ENCODE measurements around the gene CDYL2.

The CDYL2 gene

DNA sequence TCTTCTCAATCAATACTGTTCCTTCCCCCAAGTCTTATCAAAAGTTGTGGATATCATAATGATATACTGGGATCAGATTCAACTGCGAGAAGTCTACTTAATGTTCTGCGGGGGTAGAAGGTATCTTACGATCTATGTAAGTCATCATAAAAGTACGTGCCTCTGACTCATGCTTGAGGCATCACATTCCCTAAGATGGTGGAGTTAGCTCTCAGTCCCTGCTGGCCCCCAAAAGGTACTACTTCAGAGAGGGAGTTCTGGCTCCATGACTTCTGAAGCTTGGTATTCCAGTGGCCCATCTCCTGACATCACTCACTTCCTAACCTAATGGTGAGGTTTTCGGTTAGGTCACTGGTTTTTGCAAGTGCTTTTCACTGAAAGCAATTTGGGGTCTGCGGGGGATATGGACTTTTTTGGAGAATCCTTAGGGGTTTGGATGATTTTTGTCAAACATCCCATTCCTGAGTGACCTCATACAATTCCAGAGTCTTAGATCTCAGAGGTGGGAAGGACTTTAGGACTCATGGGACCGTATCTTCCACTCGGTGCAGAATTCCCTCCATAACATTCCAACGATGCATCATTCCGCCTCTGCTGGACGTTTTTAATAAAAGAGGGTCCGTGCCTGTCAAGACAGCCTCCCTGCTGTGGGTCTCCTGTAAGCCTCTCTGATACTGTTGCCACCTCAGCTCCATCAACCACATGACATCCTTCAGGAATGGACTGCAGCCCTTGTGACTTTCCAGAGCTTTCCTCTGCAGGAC is 189.3 kb downstream of the CDYL2 start:
- no peak overlapping the region for H3K4me3 ChIP-seq (ENCODE audit: low read length)
- peak; percentile 64 for DNase-seq (ENCODE audit: low read depth)
- TF ChIP-seq, protein P1, sequence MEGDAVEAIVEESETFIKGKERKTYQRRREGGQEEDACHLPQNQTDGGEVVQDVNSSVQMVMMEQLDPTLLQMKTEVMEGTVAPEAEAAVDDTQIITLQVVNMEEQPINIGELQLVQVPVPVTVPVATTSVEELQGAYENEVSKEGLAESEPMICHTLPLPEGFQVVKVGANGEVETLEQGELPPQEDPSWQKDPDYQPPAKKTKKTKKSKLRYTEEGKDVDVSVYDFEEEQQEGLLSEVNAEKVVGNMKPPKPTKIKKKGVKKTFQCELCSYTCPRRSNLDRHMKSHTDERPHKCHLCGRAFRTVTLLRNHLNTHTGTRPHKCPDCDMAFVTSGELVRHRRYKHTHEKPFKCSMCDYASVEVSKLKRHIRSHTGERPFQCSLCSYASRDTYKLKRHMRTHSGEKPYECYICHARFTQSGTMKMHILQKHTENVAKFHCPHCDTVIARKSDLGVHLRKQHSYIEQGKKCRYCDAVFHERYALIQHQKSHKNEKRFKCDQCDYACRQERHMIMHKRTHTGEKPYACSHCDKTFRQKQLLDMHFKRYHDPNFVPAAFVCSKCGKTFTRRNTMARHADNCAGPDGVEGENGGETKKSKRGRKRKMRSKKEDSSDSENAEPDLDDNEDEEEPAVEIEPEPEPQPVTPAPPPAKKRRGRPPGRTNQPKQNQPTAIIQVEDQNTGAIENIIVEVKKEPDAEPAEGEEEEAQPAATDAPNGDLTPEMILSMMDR (conservative IDR thresholded peaks at IDR 0.05; ENCODE audit: low read length), result peak; percentile 14; the same call in 1 of the 2 replicates

DNA sequence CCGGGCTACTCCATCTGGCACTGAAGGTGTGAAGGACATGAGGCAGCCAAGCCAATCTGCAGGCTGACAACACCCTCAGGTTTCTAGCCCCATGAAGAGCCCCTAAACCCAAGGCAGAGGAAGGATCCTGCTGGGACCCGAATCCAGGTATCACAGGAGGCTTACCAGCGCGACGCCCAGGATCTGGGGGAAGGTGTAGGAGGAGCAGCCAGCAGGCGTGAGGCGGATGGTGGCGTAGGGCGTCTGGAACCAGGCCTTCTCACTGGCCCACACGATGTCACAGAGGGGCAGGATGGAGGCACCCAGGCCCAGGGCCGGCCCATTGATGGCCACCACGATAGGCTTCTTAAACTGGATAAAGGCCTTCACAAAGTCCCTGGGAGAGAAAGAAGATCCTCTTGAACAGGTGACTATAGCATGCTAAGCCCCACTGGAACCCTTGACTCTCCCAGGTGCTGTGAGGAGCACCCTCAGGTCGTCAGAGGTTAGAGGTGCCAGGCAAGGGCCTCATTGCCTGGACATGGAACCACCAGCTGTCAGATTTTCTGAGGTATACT is 191.9 kb downstream of the CDYL2 start:
- no peak for DNase-seq (ENCODE audit: low read depth)
- TF ChIP-seq, protein P1 (conservative IDR thresholded peaks at IDR 0.05; ENCODE audit: low read length), result no peak
- no peak overlapping the region for H3K4me3 ChIP-seq (ENCODE audit: low read length)

DNA sequence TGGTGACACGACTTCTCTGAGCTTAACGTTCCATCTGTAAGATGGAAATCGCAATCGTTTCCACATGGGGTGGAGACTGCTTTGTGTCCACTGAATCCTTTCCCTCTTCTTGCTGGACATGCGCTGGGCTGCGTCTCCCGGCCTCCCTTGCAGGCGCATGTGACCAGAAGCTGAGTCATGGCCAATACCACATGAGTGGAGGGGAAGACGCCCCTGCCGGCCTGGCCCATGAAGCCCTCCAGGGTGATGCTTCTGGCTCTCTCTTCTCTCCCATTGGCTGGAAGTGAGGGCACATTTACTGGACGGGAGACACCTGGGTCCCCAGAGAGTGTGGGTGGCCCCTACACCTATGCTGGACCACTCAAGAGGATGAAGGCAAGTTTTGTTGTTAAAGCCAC is 192.5 kb downstream of the CDYL2 start:
- H3K4me3 ChIP-seq (ENCODE audit: low read length), result no peak overlapping the region
- TF ChIP-seq, protein P1 (conservative IDR thresholded peaks at IDR 0.05; ENCODE audit: low read length), result no peak
- no peak for DNase-seq (ENCODE audit: low read depth)

DNA sequence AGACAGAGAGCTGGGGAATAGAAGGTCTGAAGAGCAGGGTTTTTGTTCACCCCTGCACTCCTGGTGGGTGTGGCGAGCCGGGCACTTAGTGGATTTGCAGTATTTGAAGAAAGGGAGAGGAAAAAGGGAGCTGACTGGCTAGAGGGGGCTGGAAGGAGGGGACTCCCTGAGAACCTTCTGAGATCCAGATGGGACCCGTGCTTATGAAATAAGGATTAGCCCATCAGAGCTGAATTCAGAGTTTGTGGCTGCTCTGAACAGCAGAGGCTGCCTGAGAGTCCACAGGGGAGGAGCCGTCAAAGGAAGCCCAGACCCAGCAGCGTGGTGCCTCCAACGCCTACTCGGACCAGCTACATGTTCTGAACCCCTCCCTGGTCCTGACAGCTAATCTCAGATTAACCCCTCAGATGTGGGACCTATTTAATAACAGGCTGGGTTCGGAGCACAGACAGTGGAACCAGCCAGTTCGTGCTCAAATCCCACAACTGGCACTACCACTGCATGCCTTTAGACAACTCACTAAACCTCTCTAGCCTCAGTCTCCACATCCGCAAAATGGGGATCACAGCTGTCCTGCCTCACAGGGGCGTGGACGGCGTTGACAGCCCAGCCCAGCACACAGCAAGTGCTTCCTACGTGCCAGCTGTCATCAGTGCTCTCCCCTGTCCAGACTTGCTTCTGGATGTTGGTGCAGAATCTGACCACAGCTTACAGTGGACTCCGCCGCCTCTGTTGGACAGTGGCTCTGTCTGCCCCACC is 193.0 kb downstream of the CDYL2 start:
- DNase-seq (ENCODE audit: low read depth), result no peak
- TF ChIP-seq, protein P1 (conservative IDR thresholded peaks at IDR 0.05; ENCODE audit: low read length), result no peak
- no peak overlapping the region for H3K4me3 ChIP-seq (ENCODE audit: low read length)

DNA sequence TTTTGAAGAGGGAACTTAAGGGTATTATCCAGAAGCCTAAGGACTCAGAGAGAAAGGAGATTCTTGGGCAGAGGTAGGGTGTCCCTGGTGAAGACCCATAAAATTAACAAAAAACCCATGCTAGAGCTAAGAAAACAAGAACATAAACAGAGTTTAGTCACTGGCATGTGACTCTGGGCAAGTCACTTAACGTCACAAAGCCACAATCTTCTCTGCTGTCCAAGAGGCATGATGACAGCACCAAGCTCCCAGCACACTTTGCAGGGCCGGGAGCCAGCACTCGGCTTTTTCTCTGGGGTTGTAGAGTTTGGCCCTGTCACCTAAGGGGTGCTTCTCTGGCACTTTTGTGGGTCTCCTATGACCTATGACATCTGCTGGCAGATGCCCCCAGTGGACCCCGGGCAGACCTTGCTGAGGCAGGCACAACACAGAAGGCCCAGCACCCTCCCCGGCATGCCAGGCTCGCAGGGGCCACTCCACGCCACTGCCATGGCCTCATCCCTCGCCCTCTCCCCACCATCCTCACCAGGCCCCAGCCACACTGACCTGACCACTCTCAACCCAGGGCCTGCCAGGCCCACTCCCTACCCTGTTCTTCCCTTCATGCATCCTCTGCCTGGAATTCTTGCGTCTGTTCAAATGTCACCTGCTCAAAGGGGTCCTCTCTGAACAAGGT is 193.8 kb downstream of the CDYL2 start:
- H3K4me3 ChIP-seq (ENCODE audit: low read length), result no peak overlapping the region
- peak; percentile 38 for DNase-seq (ENCODE audit: low read depth)
- TF ChIP-seq, protein P1 (conservative IDR thresholded peaks at IDR 0.05; ENCODE audit: low read length), result no peak

DNA sequence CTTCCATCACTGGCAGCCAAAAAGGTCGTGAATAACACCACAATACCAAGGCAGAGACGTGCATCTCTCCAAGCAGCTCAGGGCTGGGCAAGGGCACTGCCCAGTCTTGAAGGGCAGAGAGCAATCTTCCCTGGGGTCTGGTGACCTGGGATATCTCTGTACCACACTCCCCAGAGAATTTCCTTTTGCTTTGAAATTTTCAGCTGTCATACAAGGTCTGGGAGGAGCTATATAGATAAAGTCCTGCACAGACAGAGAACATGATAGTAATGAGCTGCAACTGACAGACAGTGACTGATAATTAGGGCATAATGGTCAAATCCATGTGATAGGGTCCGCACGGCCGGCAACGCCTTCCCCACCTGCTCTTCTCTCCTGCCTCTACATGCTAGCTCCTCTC is 195.5 kb downstream of the CDYL2 start:
- TF ChIP-seq, protein P1 (conservative IDR thresholded peaks at IDR 0.05; ENCODE audit: low read length), result no peak
- H3K4me3 ChIP-seq (ENCODE audit: low read length), result no peak overlapping the region
- no peak for DNase-seq (ENCODE audit: low read depth)
